Body of pancreas (tissue), 4 donors: ENCODE data around the gene ITPR2. TPM values are rescaled to one million over a fixed set of nuclear protein-coding genes. Genes with fewer than 3 reads are reported as not detected.

Source experiments
- ATAC-seq: fragments of 150-250 bp; one replicate; pipeline ENCODE4 v1.9.1; 2016
- DNase-seq, 4 donors: peaks; one replicate each; pipeline ENCODE4 v3.0.0-alpha.2; 2019
- H3K27ac ChIP-seq, 4 donors: fragments of 200-600 bp; sonication (generic); 1 replicate in 3 of 4; 2 replicates in 1 of 4; pipeline versions ENCODE4 v1.5.1 to v1.6.1; 2016 to 2019; ENCODE audit warnings: mild to moderate bottlenecking in 1 of 4, mixed read lengths in 1 of 4, moderate library complexity in 1 of 4
- H3K27me3 ChIP-seq, 2 donors: fragments of 200-600 bp; sonication (generic); one replicate each; pipeline ENCODE4 v1.6.0; 2016; ENCODE audit warnings: mild to moderate bottlenecking in 1 of 2
- H3K36me3 ChIP-seq, 2 donors: fragments of 200-600 bp; sonication (generic); replicated peaks in 1 of 2; 2 replicates each; pipeline ENCODE4 v1.5.1; 2016; ENCODE audit warnings: low read depth in 2 of 2; ENCODE audit not compliant: insufficient read depth in 1 of 2
- H3K4me1 ChIP-seq: fragments of 200-600 bp; sonication (generic); one replicate; pipeline ENCODE4 v1.6.0; 2016
- H3K4me3 ChIP-seq, 2 donors: fragments of 200-600 bp; sonication (generic); 1 replicate in 1 of 2; 2 replicates in 1 of 2; pipeline ENCODE4 v1.5.1; 2016 to 2019
- H3K9me3 ChIP-seq, 3 donors: fragments of 200-600 bp; sonication (generic); 1 replicate in 2 of 3; 2 replicates in 1 of 3; pipeline ENCODE4 v1.5.1; 2016
- CTCF ChIP-seq, 7 experiments: fragments of 450-650 bp in 4 of 7; fragments of 200-600 bp in 3 of 7; sonication (generic) in 3 of 7; IDR thresholded peaks; one replicate each; pipeline ENCODE4 v1.5.1; 2016 to 2019; ENCODE audit warnings: antibody characterized with exemption in 7 of 7
- POLR2A ChIP-seq, 3 donors: fragments of 450-650 bp; IDR thresholded peaks; one replicate each; pipeline ENCODE4 v1.6.1; 2016; ENCODE audit warnings: antibody characterized with exemption in 3 of 3, mild to moderate bottlenecking in 2 of 3
- WGBS, 2 donors: methylation state at CpG; one replicate each; pipeline ENCODE4 v1.1.5; 2017; 5-methylcytosine and 5-hydroxymethylcytosine counted together
- intact Hi-C: fragments of 100-400 bp; cut with DNase I; formaldehyde crosslinking; loops from one replicate; pipeline ENCODE4 v1.15.1; 2023
- total RNA-seq, 2 donors: library from RNA; depleted of rRNA; stranded (reverse); fragments of >200 nt; gene quantifications; one replicate each; pipeline ENCODE4 v1.1.0, GENCODE V29; 2016

ITPR2 gene
- total RNA-seq, 2 donors from 2014 or later, result 37.4 to 92.9 TPM

DNA sequence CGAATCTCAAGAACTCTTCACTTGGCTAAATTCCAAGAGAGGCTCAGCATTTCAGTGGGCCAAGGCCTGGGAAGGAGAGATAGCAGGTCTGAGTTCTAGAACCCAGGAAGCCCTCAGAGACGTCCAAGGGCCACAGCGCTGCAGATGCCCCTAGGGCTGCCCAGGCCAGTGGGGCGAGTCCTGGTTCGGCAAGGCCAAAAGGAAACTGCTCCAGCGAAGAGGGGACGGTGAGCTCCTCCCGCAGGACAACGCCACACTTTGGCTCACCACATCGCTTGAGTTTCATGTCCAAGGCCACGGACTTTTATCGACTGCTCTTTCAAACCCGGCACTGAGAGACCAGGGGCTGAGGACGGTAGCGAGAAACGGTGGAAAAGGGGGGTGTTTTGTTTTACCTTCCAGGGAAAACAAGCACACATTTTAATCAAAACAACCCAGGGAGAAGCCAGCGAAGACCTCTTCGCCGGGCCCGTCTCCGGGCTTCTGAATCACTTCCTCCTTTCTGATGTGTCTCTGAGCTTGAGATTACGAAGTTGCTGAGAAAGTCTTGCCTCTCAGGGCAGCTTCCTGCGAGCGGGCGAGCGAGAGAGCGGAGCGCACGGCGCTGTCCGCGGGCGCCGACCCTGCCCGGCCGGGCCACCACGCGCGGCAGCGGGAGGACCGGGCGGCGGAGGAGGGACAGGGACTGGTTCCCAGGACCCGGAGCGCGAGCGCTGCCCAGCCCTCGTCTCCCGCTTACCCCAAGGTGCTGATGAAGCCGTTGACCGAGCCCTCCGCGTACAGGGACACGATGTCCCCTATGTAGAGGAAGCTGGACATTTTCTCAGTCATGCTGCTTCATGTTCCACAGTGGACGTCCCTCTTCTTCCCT is 808 bp downstream of the ITPR2 start:
- Histone ChIP-seq H3K27me3 (no peaks in the 10 kb centered on the region), H3K36me3 (no peaks in the 10 kb centered on the region), H3K4me1 (peaks cover 26% of the 10 kb centered on the region), H3K4me3 (peak overlapping the region; percentile 46 to 91), H3K9me3 (no peaks in the 10 kb centered on the region), H3K27ac (peak overlapping the region; percentile 90 to 98 (median 95))
- peak; percentile 35 for ATAC-seq
- 0 to 1% methylated on average over 17 to 55 of the region's 55 CpGs for WGBS, 2 donors
- peak; percentile 44 to 62 (median 58) for DNase-seq
- intact Hi-C loops, result loop anchor here (10.0 kb wide), 1 partner anchor 63 kb away; no protein-coding TSS in a partner anchor
- TF ChIP-seq POLR2A (IDR thresholded peaks at IDR 0.05) (peak in 2 of 3 donors; percentile 39 to 44), CTCF (IDR thresholded peaks at IDR 0.05) (peak in 1 of 7 experiments; percentile 9)

DNA sequence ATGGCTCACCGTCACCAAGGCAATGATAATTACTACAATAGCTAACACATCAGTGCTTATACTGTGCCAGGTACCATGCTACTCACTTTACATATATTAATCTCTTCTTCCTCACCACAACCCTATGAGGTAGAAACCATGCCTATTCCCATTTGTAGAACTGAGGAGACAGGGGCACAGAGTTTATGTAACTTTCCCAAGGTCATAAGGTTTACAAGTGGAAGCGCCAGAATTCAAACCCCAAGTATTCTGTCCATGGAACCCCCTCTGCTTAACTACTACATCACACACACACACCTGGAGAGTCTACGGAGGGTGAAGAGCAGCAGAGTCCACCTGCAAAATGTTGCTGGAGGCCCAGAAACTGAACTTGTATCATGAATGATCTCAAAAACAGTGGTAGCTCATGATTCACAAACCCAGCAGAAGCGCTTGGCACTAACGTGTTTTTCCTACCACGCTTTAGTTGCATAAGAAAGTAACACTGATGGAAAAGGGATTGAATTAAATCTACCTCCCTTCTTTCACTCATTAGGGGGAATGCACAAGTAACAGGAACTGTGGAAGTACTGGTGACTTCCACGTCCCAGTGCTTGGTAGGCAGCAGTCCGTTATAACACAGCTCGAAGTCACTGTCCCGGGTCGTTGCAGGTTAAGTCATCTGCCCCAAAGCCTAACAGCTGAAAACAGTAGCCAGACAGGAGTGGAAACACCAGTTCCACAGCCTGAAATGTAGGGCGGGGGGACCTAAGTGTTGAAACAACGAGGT is 2.0 kb downstream of the ITPR2 start:
- DNase-seq, result peak; percentile 12 to 34 (median 22)
- no peak for ATAC-seq
- no peak for TF ChIP-seq POLR2A (IDR thresholded peaks at IDR 0.05)
- TF ChIP-seq CTCF (IDR thresholded peaks at IDR 0.05), result no peak
- Histone ChIP-seq H3K9me3 (no peaks in the 10 kb centered on the region), H3K4me3 (no peak overlapping the region), H3K27ac (peak overlapping the region in 3 of 4 donors; percentile 24 to 48 (median 24)), H3K36me3 (no peaks in the 10 kb centered on the region), H3K27me3 (no peaks in the 10 kb centered on the region), H3K4me1 (peaks cover 26% of the 10 kb centered on the region)
- intact Hi-C loops, result loop anchor here (10.0 kb wide), 1 partner anchor 64 kb away; no protein-coding TSS in a partner anchor
- 21 to 23% methylated on average over 13 of the region's 13 CpGs for WGBS, 2 donors

DNA sequence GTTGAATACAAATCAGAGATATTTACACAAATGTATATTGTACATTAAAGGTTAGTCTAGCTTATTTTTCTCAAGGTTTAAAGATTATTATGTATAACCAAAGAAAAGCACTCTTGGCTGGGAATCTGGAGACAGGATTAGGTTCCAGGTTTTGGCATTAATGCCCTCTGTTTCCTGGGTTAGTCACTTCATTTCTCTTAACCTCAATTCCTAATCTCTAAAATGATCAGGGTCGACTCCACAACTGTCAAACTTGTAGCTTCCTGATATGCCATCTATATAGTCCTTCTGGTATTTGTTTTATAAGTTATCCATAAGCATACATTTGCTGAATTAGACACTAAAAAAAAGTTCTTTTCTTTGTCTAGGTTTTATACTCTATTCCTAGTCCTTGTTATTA is 2.6 kb downstream of the ITPR2 start:
- peak overlapping the region in 1 of 4 donors; percentile 48 for H3K27ac ChIP-seq
- WGBS, 2 donors, result 23 to 36% methylated on average over 1 of the region's 1 CpG
- H3K4me3 ChIP-seq, result no peak overlapping the region
- no peaks in the 10 kb centered on the region for H3K27me3 ChIP-seq
- H3K36me3 ChIP-seq, result no peaks in the 10 kb centered on the region
- TF ChIP-seq POLR2A (IDR thresholded peaks at IDR 0.05) (no peak), CTCF (IDR thresholded peaks at IDR 0.05) (no peak)
- DNase-seq, result no peak
- intact Hi-C loops, result loop anchor here (10.0 kb wide), 1 partner anchor 64 kb away; no protein-coding TSS in a partner anchor
- no peak for ATAC-seq
- H3K4me1 ChIP-seq, result peaks cover 26% of the 10 kb centered on the region
- no peaks in the 10 kb centered on the region for H3K9me3 ChIP-seq

GRCh38 chr12:26828280-26829073 is 4.5 kb downstream of the ITPR2 start:
- H3K27ac ChIP-seq, result peak overlapping the region in 1 of 4 donors; percentile 20
- intact Hi-C loops, result no loop called here
- 63 to 78% methylated on average over 7 of the region's 7 CpGs for WGBS, 2 donors

More at GRCh38 chr12:26828280-26829073, 4.5 kb downstream of the ITPR2 start:
- H3K4me3 ChIP-seq, result no peak overlapping the region
- DNase-seq (no peak), ATAC-seq (no peak)
- TF ChIP-seq POLR2A (IDR thresholded peaks at IDR 0.05), result no peak
- no peak for TF ChIP-seq CTCF (IDR thresholded peaks at IDR 0.05)
- H3K9me3 ChIP-seq, result no peaks in the 10 kb centered on the region
- H3K36me3 ChIP-seq, result no peaks in the 10 kb centered on the region
- peaks cover 19% of the 10 kb centered on the region for H3K4me1 ChIP-seq
- H3K27me3 ChIP-seq, result no peaks in the 10 kb centered on the region
